GM12878 (cell line): ENCODE data around the gene MAN1A1. TPM values are rescaled to one million over a fixed set of nuclear protein-coding genes. Genes with fewer than 3 reads are reported as not detected.

Experiments used
- ATAC-seq: fragments of 200-7000 bp; cut with Tn5 transposase; 3 replicates; pipeline ENCODE4 v1.9.1; 2020; ENCODE audit warnings: mild to moderate bottlenecking, moderate library complexity
- BruUV-seq: library from RNA; stranded (reverse); fragments of 400-500 nt; replicated peaks from 2 replicates; lab custom pipeline; 2021; lab: Mats Ljungman, UMichigan
- CTCF ChIA-PET: fragments of 300-600 bp; sonication (Branson Sonifier 250); formaldehyde crosslinking; extraction: SDS; loops from one replicate; lab custom pipeline; 2021; ENCODE audit warnings: inconsistent platforms; lab: Yijun Ruan, JAX
- POLR2A ChIA-PET: fragments of 350-600 bp; formaldehyde crosslinking; extraction: SDS; loops from one replicate; lab custom pipeline; 2021; ENCODE audit warnings: inconsistent platforms; lab: Charles Lee
- RAD21 ChIA-PET: fragments of 300-600 bp; sonication (Branson Sonifier 250); formaldehyde crosslinking; loops from one replicate; lab custom pipeline; 2023; ENCODE audit warnings: antibody characterized with exemption; ENCODE audit not compliant: unreplicated experiment; lab: Charles Lee
- SMC1A ChIA-PET: fragments of 300-600 bp; sonication (Branson Sonifier 250); formaldehyde crosslinking; loops from one replicate; lab custom pipeline; 2023; ENCODE audit not compliant: unreplicated experiment, uncharacterized antibody; lab: Charles Lee
- DNase-seq: peaks from one replicate; pipeline ENCODE4 v3.0.0-alpha.2; 2011; ENCODE audit warnings: low read depth, low spot score
- FAIRE-seq: peaks from 3 replicates; lab custom pipeline; 2011; peaks lifted over from hg19 to GRCh38; lab: Jason Lieb, UNC
- H2AFZ ChIP-seq: 2 replicates; pipeline ENCODE4 v1.6.0; 2011; ENCODE audit warnings: low read depth, low read length, control low read depth; ENCODE audit not compliant: control insufficient read depth
- H3K27ac ChIP-seq: 2 replicates; pipeline ENCODE4 v1.5.1; 2011; ENCODE audit warnings: control low read depth; ENCODE audit not compliant: control insufficient read depth, insufficient read depth
- H3K27me3 ChIP-seq, 2 experiments: replicated peaks in 1 of 2; 2 replicates each; pipeline versions ENCODE4 v1.6.0 to v1.6.1; 2011; ENCODE audit warnings: low read length in 1 of 2; ENCODE audit not compliant: control insufficient read depth in 2 of 2, insufficient read depth in 2 of 2
- H3K36me3 ChIP-seq, 2 experiments: 2 replicates each; pipeline ENCODE4 v1.5.1; 2011; ENCODE audit warnings: low read length in 1 of 2; ENCODE audit not compliant: control insufficient read depth in 2 of 2, insufficient read depth in 2 of 2
- H3K4me1 ChIP-seq: 2 replicates; pipeline ENCODE4 v1.6.1; 2011; ENCODE audit warnings: mild to moderate bottlenecking, low read length, moderate library complexity, mixed read lengths; ENCODE audit not compliant: control insufficient read depth, insufficient read depth
- H3K4me2 ChIP-seq: 2 replicates; pipeline ENCODE4 v1.6.0; 2011; ENCODE audit warnings: control low read depth; ENCODE audit not compliant: control insufficient read depth, insufficient read depth
- H3K4me3 ChIP-seq: fragments of 200-600 bp; sonication (generic); 2 replicates; pipeline ENCODE4 v1.5.1; 2016
- H3K79me2 ChIP-seq: 2 replicates; pipeline ENCODE4 v1.6.0; 2011; ENCODE audit warnings: low read length; ENCODE audit not compliant: control insufficient read depth, insufficient read depth
- H3K9ac ChIP-seq: 2 replicates; pipeline ENCODE4 v1.8.0; 2011; ENCODE audit warnings: low read length, control low read depth, mixed read lengths; ENCODE audit not compliant: control insufficient read depth, insufficient read depth
- H3K9me3 ChIP-seq: replicated peaks from 3 replicates; pipeline ENCODE4 v1.5.1; 2011; ENCODE audit warnings: mild to moderate bottlenecking, low read length; ENCODE audit not compliant: control insufficient read depth, insufficient read depth
- H4K20me1 ChIP-seq: 2 replicates; pipeline ENCODE4 v1.6.0; 2011; ENCODE audit not compliant: control insufficient read depth, insufficient read depth
- CHD4 ChIP-seq: fragments of 200-600 bp; sonication (generic); IDR thresholded peaks from 2 replicates; pipeline ENCODE4 v1.6.1; 2016; ENCODE audit warnings: mild to moderate bottlenecking
- EP300 ChIP-seq, 2 experiments: fragments of 150-350 bp in 1 of 2; IDR thresholded peaks; 2 replicates each; pipeline ENCODE4 v1.6.1; 2011 to 2012; ENCODE audit warnings: low read depth in 2 of 2, low read length in 2 of 2, borderline replicate concordance in 1 of 2, improper control_type of control experiment in 1 of 2, inconsistent platforms in 1 of 2; ENCODE audit not compliant: control insufficient read depth in 1 of 2
- PAX8 ChIP-seq: fragments of 450-650 bp; IDR thresholded peaks from 2 replicates; pipeline ENCODE4 v1.6.1; 2017; ENCODE audit warnings: mild to moderate bottlenecking, moderate library complexity
- RFX5 ChIP-seq: IDR thresholded peaks from 2 replicates; pipeline ENCODE4 v1.6.1; 2011; ENCODE audit warnings: low read depth, low read length, improper control_type of control experiment
- SIN3A ChIP-seq: IDR thresholded peaks from 2 replicates; pipeline ENCODE4 v1.6.1; 2012; ENCODE audit warnings: low read depth, low read length, improper control_type of control experiment
- ZNF217 ChIP-seq: fragments of 450-650 bp; IDR thresholded peaks from 2 replicates; pipeline ENCODE4 v1.6.1; 2017; ENCODE audit warnings: antibody characterized with exemption, mild to moderate bottlenecking
- WGBS: methylation state at CpG from one replicate; pipeline ENCODE4 v1.1.6; 2016; ENCODE audit warnings: low lambda C conversion rate; ENCODE audit not compliant: insufficient replicate concordance, insufficient coverage; ENCODE audit errors: missing lambda C conversion rate; 5-methylcytosine and 5-hydroxymethylcytosine counted together
- in situ Hi-C: fragments of 300-500 bp; cut with MboI; formaldehyde crosslinking; loops from 9 replicates; pipeline ENCODE4 v1.14.3; 2018; ENCODE audit warnings: mixed read lengths
- intact Hi-C: fragments of 100-400 bp; cut with micrococcal nuclease; formaldehyde crosslinking; loops from one replicate; pipeline ENCODE4 v1.14.2; 2022; ENCODE audit not compliant: unreplicated experiment
- polyA plus RNA-seq, 11 experiments: library from polyadenylated mRNA; depleted of rRNA in 4 of 11; unstranded in 6 of 11; stranded (reverse) in 5 of 11; fragments of >200 nt; fragmentation: Nextera tagmentation in 4 of 11; fragmentation: Illumina TruSeq in 1 of 11; extraction: Ambion mirVana in 4 of 11; extraction: Trizol in 1 of 11; gene quantifications; 1 replicate in 1 of 11; 2 replicates in 10 of 11; pipeline versions ENCODE4 v1.2.1 to v1.2.3, GENCODE V29; 2011 to 2016; ENCODE audit warnings: inconsistent platforms in 2 of 11, missing spikeins in 2 of 11, low read depth in 1 of 11
- total RNA-seq, 4 experiments: library from RNA; depleted of rRNA in 3 of 4; stranded (reverse); fragments of >200 nt in 3 of 4; fragmentation: Illumina TruSeq in 1 of 4; extraction: Trizol in 1 of 4; gene quantifications; 2 replicates each; pipeline versions ENCODE4 v1.2.1 to v1.2.3, GENCODE V29; 2013 to 2021
- TF ChIP-seq, protein P1 (sequence below): fragments of 450-650 bp; IDR thresholded peaks from 2 replicates; pipeline ENCODE4 v1.6.1; 2018; ENCODE audit warnings: borderline replicate concordance, mild to moderate bottlenecking; ENCODE audit not compliant: partially characterized antibody

The MAN1A1 gene
- total and polyA plus RNA-seq, 10 of the 15 experiments (the other 5 are each of a cell fraction or from before 2014, with no cell fraction given) = 5.4 to 28.1 (median 19.5) TPM

DNA sequence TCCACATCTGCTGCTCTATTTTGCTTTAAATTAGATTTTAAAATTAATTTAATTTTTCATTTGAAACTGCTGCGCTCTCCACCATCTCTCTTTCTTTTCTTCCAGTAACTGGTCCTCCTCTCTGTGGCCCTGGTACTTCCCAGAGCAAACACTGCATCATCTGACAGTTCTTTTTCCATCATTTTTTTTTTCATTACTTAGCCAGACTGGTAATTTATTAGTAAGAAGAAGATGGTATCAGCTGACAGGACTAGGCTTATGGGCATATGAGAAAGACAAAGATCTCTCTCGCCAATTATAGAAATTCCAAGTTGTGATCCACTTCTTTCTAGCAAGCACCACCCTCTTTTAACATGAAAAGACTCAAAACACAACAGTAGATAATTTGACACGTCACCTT is 197.4 kb downstream of the MAN1A1 start:
- no peak for FAIRE-seq
- no peak overlapping the region for H3K4me2 ChIP-seq
- H3K79me2 ChIP-seq = no peaks in the 10 kb centered on the region
- no peaks in the 10 kb centered on the region for H3K9me3 ChIP-seq
- H3K4me1 ChIP-seq = peaks cover 12% of the 10 kb centered on the region
- WGBS = 64% methylated on average over 3 of the region's 3 CpGs
- in situ Hi-C loops (loop anchor here (5.0 to 10.0 kb wide), 2 partner anchors 190 to 823 kb away; no protein-coding TSS in a partner anchor), intact Hi-C loops (no loop called here)
- ChIA-PET CTCF (interaction anchor here (0.8 to 1.8 kb wide), 5 partner anchors 21 to 827 kb away, joined by 4 to 8 read pairs (median 4); no protein-coding TSS in a partner anchor), SMC1A (interaction anchor here (0.7 to 8.2 kb wide), 10 partner anchors 9 to 516 kb away, joined by 3 to 88 read pairs (median 5); no protein-coding TSS in a partner anchor), POLR2A (interaction anchor here (1.0 kb wide), 2 partner anchors 162 to 194 kb away, joined by 3 read pairs; no protein-coding TSS in a partner anchor), RAD21 (interaction anchor here (0.6 to 7.1 kb wide), 5 partner anchors 21 to 898 kb away, joined by 3 to 129 read pairs (median 13); no protein-coding TSS in a partner anchor)
- no peak for DNase-seq
- no peak overlapping the region for H2AFZ ChIP-seq
- no peak overlapping the region for H3K9ac ChIP-seq
- no TSS peak for BruUV-seq
- H3K27ac ChIP-seq = no peak overlapping the region
- no peak overlapping the region for H3K4me3 ChIP-seq
- no peaks in the 10 kb centered on the region for H4K20me1 ChIP-seq
- no peak for TF ChIP-seq ZNF217
- no peak for TF ChIP-seq SIN3A
- TF ChIP-seq PAX8 = no peak
- no peak for TF ChIP-seq CHD4
- TF ChIP-seq EP300 (IDR thresholded peaks at IDR 0.05; ENCODE audit: borderline replicate concordance in 1 of 2, control insufficient read depth in 1 of 2, low read depth in 2 of 2, low read length in 2 of 2) = no peak
- TF ChIP-seq RFX5 = no peak
- TF ChIP-seq, protein P1, sequence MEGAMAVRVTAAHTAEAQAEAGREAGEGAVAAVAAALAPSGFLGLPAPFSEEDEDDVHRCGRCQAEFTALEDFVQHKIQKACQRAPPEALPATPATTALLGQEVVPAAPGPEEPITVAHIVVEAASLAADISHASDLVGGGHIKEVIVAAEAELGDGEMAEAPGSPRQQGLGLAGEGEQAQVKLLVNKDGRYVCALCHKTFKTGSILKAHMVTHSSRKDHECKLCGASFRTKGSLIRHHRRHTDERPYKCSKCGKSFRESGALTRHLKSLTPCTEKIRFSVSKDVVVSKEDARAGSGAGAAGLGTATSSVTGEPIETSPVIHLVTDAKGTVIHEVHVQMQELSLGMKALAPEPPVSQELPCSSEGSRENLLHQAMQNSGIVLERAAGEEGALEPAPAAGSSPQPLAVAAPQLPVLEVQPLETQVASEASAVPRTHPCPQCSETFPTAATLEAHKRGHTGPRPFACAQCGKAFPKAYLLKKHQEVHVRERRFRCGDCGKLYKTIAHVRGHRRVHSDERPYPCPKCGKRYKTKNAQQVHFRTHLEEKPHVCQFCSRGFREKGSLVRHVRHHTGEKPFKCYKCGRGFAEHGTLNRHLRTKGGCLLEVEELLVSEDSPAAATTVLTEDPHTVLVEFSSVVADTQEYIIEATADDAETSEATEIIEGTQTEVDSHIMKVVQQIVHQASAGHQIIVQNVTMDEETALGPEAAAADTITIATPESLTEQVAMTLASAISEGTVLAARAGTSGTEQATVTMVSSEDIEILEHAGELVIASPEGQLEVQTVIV = no peak
- H3K36me3 ChIP-seq = no peaks in the 10 kb centered on the region
- H3K27me3 ChIP-seq = no peaks in the 10 kb centered on the region; a peak in 2 of 4 replicates
- ATAC-seq = no peak
